Calu3 (cell line): Measurements from ENCODE around the gene ZFYVE28. TPM values are rescaled to one million over a fixed set of nuclear protein-coding genes. Genes with fewer than 3 reads are reported as not detected.

Experiments
- BruUV-seq: library from RNA; stranded (reverse); fragments of 400-500 nt; replicated peaks from 2 replicates; lab custom pipeline; 2021; lab: Mats Ljungman, UMichigan
- CTCF ChIA-PET: fragments of 300-600 bp; sonication (Branson Sonifier 250); formaldehyde crosslinking; loops from one replicate; lab custom pipeline; 2022; ENCODE audit warnings: antibody characterized with exemption; lab: Charles Lee
- DNase-seq: peaks from one replicate; pipeline ENCODE4 v3.0.0; 2022
- H3K27ac Mint-ChIP-seq: one replicate; pipeline ENCODE4 v1.8.0; 2022; ENCODE audit warnings: mixed read lengths; ENCODE audit not compliant: unreplicated experiment
- H3K27me3 Mint-ChIP-seq: one replicate; pipeline ENCODE4 v1.8.0; 2022; ENCODE audit warnings: mixed read lengths; ENCODE audit not compliant: unreplicated experiment
- H3K36me3 Mint-ChIP-seq: one replicate; pipeline ENCODE4 v1.8.0; 2022; ENCODE audit warnings: mild to moderate bottlenecking, moderate library complexity, mixed read lengths; ENCODE audit not compliant: insufficient read depth, unreplicated experiment
- H3K4me1 Mint-ChIP-seq: one replicate; pipeline ENCODE4 v1.8.0; 2022; ENCODE audit warnings: mild to moderate bottlenecking, low read depth, mixed read lengths; ENCODE audit not compliant: unreplicated experiment
- H3K4me3 Mint-ChIP-seq: one replicate; pipeline ENCODE4 v1.8.0; 2022; ENCODE audit warnings: mild to moderate bottlenecking, low read depth, moderate library complexity, mixed read lengths; ENCODE audit not compliant: unreplicated experiment
- H3K9me3 Mint-ChIP-seq: one replicate; pipeline ENCODE4 v1.8.0; 2022; ENCODE audit warnings: low read depth, mixed read lengths; ENCODE audit not compliant: unreplicated experiment
- CTCF ChIP-seq: fragments of 200-600 bp; IDR thresholded peaks from one replicate; pipeline ENCODE4 v1.8.0; 2022; ENCODE audit warnings: antibody characterized with exemption; ENCODE audit not compliant: unreplicated experiment
- intact Hi-C: fragments of 100-400 bp; cut with micrococcal nuclease; formaldehyde crosslinking; loops from one replicate; pipeline ENCODE4 v1.10.0; 2022; ENCODE audit not compliant: unreplicated experiment
- total RNA-seq: library from RNA; stranded (reverse); gene quantifications from 2 replicates; pipeline ENCODE4 v1.2.3, GENCODE V29; 2022

ZFYVE28 gene
- total RNA-seq, 1 experiment from 2014 or later = 1.2 TPM

GRCh38 chr4:2428496-2429213 lies 10.2 kb upstream of the ZFYVE28 start:
- no peaks in the 10 kb centered on the region for H3K9me3 Mint-ChIP-seq
- no peaks in the 10 kb centered on the region for H3K36me3 Mint-ChIP-seq
- H3K4me3 Mint-ChIP-seq = no peak overlapping the region
- H3K27me3 Mint-ChIP-seq = peaks cover 37% of the 10 kb centered on the region
- BruUV-seq = no TSS peak
- no peak overlapping the region for H3K27ac Mint-ChIP-seq
- no peak for DNase-seq
- no peak for TF ChIP-seq CTCF
- CTCF ChIA-PET = no interaction called here
- no peaks in the 10 kb centered on the region for H3K4me1 Mint-ChIP-seq
- intact Hi-C loops = no loop called here

GRCh38 chr4:2427383-2428334 lies 9.2 kb upstream of the ZFYVE28 start:
- no peak for TF ChIP-seq CTCF
- CTCF ChIA-PET = no interaction called here
- BruUV-seq = no TSS peak
- DNase-seq = no peak
- intact Hi-C loops = no loop called here
- Mint-ChIP-seq H3K4me1 (no peaks in the 10 kb centered on the region), H3K9me3 (no peaks in the 10 kb centered on the region), H3K27ac (no peak overlapping the region), H3K36me3 (no peaks in the 10 kb centered on the region), H3K27me3 (peaks cover 39% of the 10 kb centered on the region), H3K4me3 (no peak overlapping the region)

- Mint-ChIP-seq H3K27me3 (peaks cover 47% of the 10 kb centered on the region), H3K27ac (no peak overlapping the region), H3K4me3 (no peak overlapping the region), H3K36me3 (no peaks in the 10 kb centered on the region), H3K4me1 (no peaks in the 10 kb centered on the region), H3K9me3 (no peaks in the 10 kb centered on the region)
- intact Hi-C loops = no loop called here
- BruUV-seq = no TSS peak
- CTCF ChIA-PET = no interaction called here
- no peak for TF ChIP-seq CTCF
- DNase-seq = no peak
Observed at GRCh38 chr4:2426711-2427275, 8.3 kb upstream of the ZFYVE28 start.

GRCh38 chr4:2426069-2426397 lies 7.6 kb upstream of the ZFYVE28 start:
- TF ChIP-seq CTCF = no peak
- CTCF ChIA-PET = no interaction called here
- no peaks in the 10 kb centered on the region for H3K4me1 Mint-ChIP-seq
- intact Hi-C loops = no loop called here
- H3K4me3 Mint-ChIP-seq = no peak overlapping the region
- H3K27ac Mint-ChIP-seq = no peak overlapping the region
- BruUV-seq = no TSS peak
- H3K9me3 Mint-ChIP-seq = no peaks in the 10 kb centered on the region
- no peak for DNase-seq
- peaks cover 51% of the 10 kb centered on the region for H3K27me3 Mint-ChIP-seq
- no peaks in the 10 kb centered on the region for H3K36me3 Mint-ChIP-seq
